Peyer's patch (tissue), 4 donors: ENCODE results near the gene MGAT3. TPM values are rescaled to one million over a fixed set of nuclear protein-coding genes. Genes with fewer than 3 reads are reported as not detected.

Source experiments
- DNase-seq, 3 donors: peaks; one replicate each; pipeline ENCODE4 v3.0.0-alpha.2; 2017 to 2019
- H3K27ac ChIP-seq, 4 donors: fragments of 200-600 bp; sonication (generic); one replicate each; pipeline ENCODE4 v1.5.1; 2016 to 2019
- H3K27me3 ChIP-seq, 2 donors: fragments of 200-600 bp; sonication (generic); one replicate each; pipeline ENCODE4 v1.5.1; 2019
- H3K36me3 ChIP-seq, 3 donors: fragments of 200-600 bp; sonication (generic); one replicate each; pipeline ENCODE4 v1.5.1; 2016 to 2019
- H3K4me1 ChIP-seq, 4 donors: fragments of 200-600 bp; sonication (generic); one replicate each; pipeline ENCODE4 v1.5.1; 2016 to 2019
- H3K4me3 ChIP-seq, 4 donors: fragments of 200-600 bp; sonication (generic); 1 replicate in 3 of 4; 2 replicates in 1 of 4; pipeline ENCODE4 v1.5.1; 2016 to 2019; ENCODE audit warnings: mild to moderate bottlenecking in 1 of 4
- H3K9me3 ChIP-seq, 4 donors: fragments of 200-600 bp; sonication (generic); one replicate each; pipeline ENCODE4 v1.5.1; 2016 to 2019; ENCODE audit warnings: mild to moderate bottlenecking in 1 of 4
- CTCF ChIP-seq, 6 experiments: fragments of 450-650 bp in 4 of 6; fragments of 200-600 bp in 2 of 6; sonication (generic) in 1 of 6; IDR thresholded peaks; one replicate each; pipeline ENCODE4 v1.5.1; 2017 to 2019; ENCODE audit warnings: antibody characterized with exemption in 6 of 6, mild to moderate bottlenecking in 3 of 6, moderate library complexity in 1 of 6
- POLR2A ChIP-seq, 2 donors: fragments of 450-650 bp; IDR thresholded peaks; one replicate each; pipeline ENCODE4 v1.5.1; 2017; ENCODE audit warnings: antibody characterized with exemption in 2 of 2, mild to moderate bottlenecking in 2 of 2, moderate library complexity in 2 of 2
- total RNA-seq, 4 donors: library from RNA; depleted of rRNA; stranded (reverse); fragments of >200 nt; gene quantifications; one replicate each; pipeline ENCODE4 v1.1.0, GENCODE V29; 2016

MGAT3 gene
- total RNA-seq, 4 donors from 2014 or later, result 5.0 to 53.7 (median 49.6) TPM

- no peak overlapping the region for H3K4me3 ChIP-seq
- TF ChIP-seq POLR2A (IDR thresholded peaks at IDR 0.05), result no peak
- TF ChIP-seq CTCF (IDR thresholded peaks at IDR 0.05), result no peak
- H3K4me1 ChIP-seq, result peaks cover 0 to 18% (median 2%) of the 10 kb centered on the region in 4 donors
- peaks cover 0 to 18% (median 0%) of the 10 kb centered on the region in 3 donors for H3K36me3 ChIP-seq
- no peaks in the 10 kb centered on the region for H3K27me3 ChIP-seq
- no peak overlapping the region for H3K27ac ChIP-seq
- no peak for DNase-seq
- no peaks in the 10 kb centered on the region for H3K9me3 ChIP-seq
These were observed 34.3 kb downstream of the MGAT3 start for GRCh38 chr22:39490966-39491680.

DNA sequence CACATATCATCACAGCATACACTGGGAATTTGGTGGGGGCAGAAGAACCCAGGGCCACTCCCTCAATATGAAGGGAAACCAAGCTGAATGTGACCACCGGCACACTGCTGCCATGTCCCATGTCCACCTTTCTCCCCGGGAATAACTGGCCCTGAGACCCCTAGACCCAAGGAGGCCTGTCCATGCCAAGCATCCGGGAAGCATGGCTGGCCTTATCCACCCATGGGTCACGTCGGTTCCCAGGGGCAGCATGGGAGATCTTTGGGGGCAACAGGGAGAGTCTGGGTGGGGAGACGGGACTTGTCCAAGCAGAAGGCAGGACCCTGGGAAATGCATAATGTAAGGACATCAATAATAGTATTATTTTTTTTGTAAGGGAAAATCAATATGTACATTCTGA is 34.9 kb downstream of the MGAT3 start:
- peaks cover 0 to 18% (median 0%) of the 10 kb centered on the region in 3 donors for H3K36me3 ChIP-seq
- H3K27me3 ChIP-seq, result no peaks in the 10 kb centered on the region
- DNase-seq, result no peak
- H3K27ac ChIP-seq, result no peak overlapping the region
- H3K4me3 ChIP-seq, result no peak overlapping the region
- H3K9me3 ChIP-seq, result no peaks in the 10 kb centered on the region
- H3K4me1 ChIP-seq, result peaks cover 0 to 18% (median 3%) of the 10 kb centered on the region in 4 donors
- TF ChIP-seq POLR2A (IDR thresholded peaks at IDR 0.05), result no peak
- no peak for TF ChIP-seq CTCF (IDR thresholded peaks at IDR 0.05)

DNA sequence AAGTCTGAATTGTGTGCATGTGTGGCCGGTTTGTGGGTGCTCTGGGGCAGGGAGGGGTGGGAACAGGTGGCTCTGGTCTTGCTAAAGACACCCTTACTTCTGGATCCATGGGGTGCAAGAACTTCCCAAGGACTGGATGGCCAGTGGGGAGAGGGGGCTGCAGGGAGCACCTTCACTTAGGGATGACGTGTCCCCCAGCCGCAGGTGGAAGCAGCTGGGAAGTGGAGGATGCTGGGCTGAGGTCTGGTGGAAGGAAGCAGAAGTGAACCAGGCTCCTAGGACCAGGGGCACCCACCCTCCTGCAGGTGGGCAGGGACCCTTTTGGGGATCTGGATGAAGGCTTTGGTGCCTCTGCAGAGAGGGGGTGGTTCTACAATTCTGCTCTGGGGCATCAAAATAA is 35.4 kb downstream of the MGAT3 start:
- DNase-seq, result no peak
- H3K27me3 ChIP-seq, result no peaks in the 10 kb centered on the region
- TF ChIP-seq CTCF (IDR thresholded peaks at IDR 0.05), result no peak
- TF ChIP-seq POLR2A (IDR thresholded peaks at IDR 0.05), result no peak
- no peak overlapping the region for H3K27ac ChIP-seq
- no peak overlapping the region for H3K4me3 ChIP-seq
- H3K36me3 ChIP-seq, result peaks cover 0 to 18% (median 0%) of the 10 kb centered on the region in 3 donors
- peaks cover 0 to 18% (median 3%) of the 10 kb centered on the region in 4 donors for H3K4me1 ChIP-seq
- no peaks in the 10 kb centered on the region for H3K9me3 ChIP-seq

DNA sequence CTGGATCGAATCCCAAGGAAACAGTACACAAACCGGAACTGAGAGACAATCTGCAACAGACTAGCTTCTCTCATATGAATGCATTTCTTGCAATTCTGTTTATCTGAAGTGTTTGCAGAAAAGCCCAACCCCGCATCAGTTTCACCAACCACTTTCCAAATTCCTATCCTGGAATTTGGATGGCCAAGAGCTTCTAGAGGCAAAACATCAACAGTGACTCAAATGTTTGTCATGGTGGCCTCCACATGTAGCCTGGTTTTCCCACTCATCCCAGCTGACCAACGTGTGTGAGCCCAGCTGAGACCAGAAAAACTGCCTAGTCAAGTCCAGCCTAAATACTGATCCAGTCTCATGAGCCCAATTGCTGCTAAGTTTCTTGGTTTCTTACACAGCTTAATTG is 36.9 kb downstream of the MGAT3 start:
- no peaks in the 10 kb centered on the region for H3K9me3 ChIP-seq
- H3K36me3 ChIP-seq, result peaks cover 0 to 5% (median 0%) of the 10 kb centered on the region in 3 donors
- no peak for DNase-seq
- TF ChIP-seq CTCF (IDR thresholded peaks at IDR 0.05) (no peak), POLR2A (IDR thresholded peaks at IDR 0.05) (no peak)
- H3K4me1 ChIP-seq, result peaks cover 0 to 12% (median 3%) of the 10 kb centered on the region in 4 donors
- no peaks in the 10 kb centered on the region for H3K27me3 ChIP-seq
- H3K27ac ChIP-seq, result no peak overlapping the region
- H3K4me3 ChIP-seq, result no peak overlapping the region

DNA sequence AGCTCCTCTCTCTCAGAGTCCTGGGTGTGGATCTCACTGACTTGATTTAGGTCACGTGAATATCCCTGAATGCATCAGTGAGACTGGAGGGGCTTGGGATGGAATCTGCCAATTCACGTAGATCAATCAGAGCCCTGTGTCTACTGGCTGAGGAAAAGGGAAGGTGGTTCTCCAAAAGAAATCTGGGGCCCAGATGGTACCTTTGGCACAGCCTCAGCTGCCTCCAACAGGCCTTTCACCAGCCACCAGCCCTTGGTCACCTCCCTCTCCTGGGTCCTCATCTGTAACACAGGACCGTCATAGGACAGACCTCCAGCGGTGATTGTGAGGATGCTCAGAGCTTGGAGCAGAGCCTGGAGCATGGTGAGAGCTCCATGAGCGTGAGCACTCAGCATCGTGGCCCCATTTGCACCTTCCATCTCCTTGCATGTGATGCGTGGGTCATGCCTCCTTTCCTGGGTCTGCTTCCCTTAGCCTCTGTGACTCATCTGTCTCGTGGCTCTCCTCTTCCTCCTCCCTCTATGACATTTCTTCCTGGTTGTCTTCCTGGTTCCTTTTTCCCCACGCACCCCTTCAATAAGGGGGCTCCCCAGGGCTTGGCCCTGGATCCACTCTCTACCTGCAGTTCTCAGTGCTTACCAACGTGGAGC is 37.8 kb downstream of the MGAT3 start:
- TF ChIP-seq POLR2A (IDR thresholded peaks at IDR 0.05) (no peak), CTCF (IDR thresholded peaks at IDR 0.05) (no peak)
- Histone ChIP-seq H3K36me3 (no peaks in the 10 kb centered on the region), H3K4me3 (no peak overlapping the region), H3K9me3 (no peaks in the 10 kb centered on the region), H3K27me3 (no peaks in the 10 kb centered on the region), H3K27ac (no peak overlapping the region), H3K4me1 (peaks cover 0 to 4% (median 3%) of the 10 kb centered on the region in 4 donors)
- no peak for DNase-seq
